ENCODE data around the gene ITPRIPL2.

- TF ChIP-seq CTCF (IDR thresholded peaks at IDR 0.05) = no peak
- TF ChIP-seq POLR2A (IDR thresholded peaks at IDR 0.05) = no peak
These were observed 40.4 kb upstream of the ITPRIPL2 start for GRCh38 chr16:19073344-19073743.

All from vagina (tissue), 2 donors.